Liver (tissue), 9 donors: Measurements from ENCODE around the gene ZSCAN21. TPM values are rescaled to one million over a fixed set of nuclear protein-coding genes. Genes with fewer than 3 reads are reported as not detected.

Source experiments
- DNase-seq: peaks from one replicate; pipeline ENCODE4 v3.0.0-alpha.2; 2017; ENCODE audit warnings: low spot score
- H3K27ac ChIP-seq, 2 donors: one replicate each; pipeline ENCODE4 v1.7.0; 2013; ENCODE audit warnings: inconsistent platforms in 2 of 2, low read length in 2 of 2, control low read depth in 1 of 2, low read depth in 1 of 2, mild to moderate bottlenecking in 1 of 2
- H3K27me3 ChIP-seq, 4 donors: one replicate each; pipeline versions ENCODE4 v1.6.1 to v1.7.0; 2013; ENCODE audit warnings: low read length in 3 of 4, inconsistent platforms in 1 of 4, mild to moderate bottlenecking in 1 of 4, moderate library complexity in 1 of 4; ENCODE audit not compliant: control insufficient read depth in 4 of 4, insufficient read depth in 4 of 4
- H3K36me3 ChIP-seq, 4 donors: one replicate each; pipeline versions ENCODE4 v1.6.1 to v1.7.0; 2013; ENCODE audit warnings: low read length in 3 of 4, mild to moderate bottlenecking in 3 of 4, low read depth in 1 of 4, moderate library complexity in 1 of 4; ENCODE audit not compliant: control insufficient read depth in 4 of 4, insufficient read depth in 3 of 4
- H3K4me1 ChIP-seq, 4 donors: one replicate each; pipeline versions ENCODE4 v1.6.1 to v1.7.0; 2013; ENCODE audit warnings: low read length in 3 of 4, mild to moderate bottlenecking in 3 of 4, moderate library complexity in 1 of 4; ENCODE audit not compliant: control insufficient read depth in 4 of 4, insufficient read depth in 4 of 4
- H3K4me3 ChIP-seq, 3 donors: one replicate each; pipeline versions ENCODE4 v1.6.1 to v1.7.0; 2013; ENCODE audit warnings: low read length in 3 of 3, control low read depth in 1 of 3, low read depth in 1 of 3, mild to moderate bottlenecking in 1 of 3
- H3K9ac ChIP-seq, 2 donors: one replicate each; pipeline ENCODE4 v1.7.0; 2013; ENCODE audit warnings: low read length in 2 of 2, mild to moderate bottlenecking in 2 of 2, moderate library complexity in 2 of 2, control low read depth in 1 of 2, low read depth in 1 of 2
- H3K9me3 ChIP-seq, 4 donors: one replicate each; pipeline versions ENCODE4 v1.6.1 to v1.7.0; 2013; ENCODE audit warnings: low read length in 3 of 4; ENCODE audit not compliant: control insufficient read depth in 4 of 4
- ATF3 ChIP-seq: IDR thresholded peaks from 2 replicates; pipeline ENCODE4 v1.6.1; 2016; ENCODE audit warnings: antibody characterized with exemption
- CTCF ChIP-seq: fragments of 150-350 bp; IDR thresholded peaks from 2 replicates; pipeline ENCODE4 v1.5.1; 2017; ENCODE audit warnings: improper control_type of control experiment, low read depth, low read length; ENCODE audit not compliant: missing input control
- FOXA1 ChIP-seq: IDR thresholded peaks from 2 replicates; pipeline ENCODE4 v1.6.1; 2016; ENCODE audit warnings: antibody characterized with exemption
- FOXA2 ChIP-seq: IDR thresholded peaks from 2 replicates; pipeline ENCODE4 v1.6.1; 2016; ENCODE audit warnings: antibody characterized with exemption
- HNF4A ChIP-seq, 2 donors: conservative IDR thresholded peaks; 2 replicates each; pipeline ENCODE4 v1.6.1; 2016; ENCODE audit warnings: antibody characterized with exemption in 2 of 2, mild to moderate bottlenecking in 2 of 2
- HNF4G ChIP-seq: IDR thresholded peaks from 2 replicates; pipeline ENCODE4 v1.6.1; 2016; ENCODE audit warnings: antibody characterized with exemption
- JUND ChIP-seq, 2 donors: IDR thresholded peaks; 2 replicates each; pipeline ENCODE4 v1.6.1; 2016; ENCODE audit warnings: antibody characterized with exemption in 2 of 2
- NR2F2 ChIP-seq: IDR thresholded peaks from 2 replicates; pipeline ENCODE4 v1.6.1; 2016; ENCODE audit warnings: antibody characterized with exemption
- RAD21 ChIP-seq, 2 donors: IDR thresholded peaks; 2 replicates each; pipeline ENCODE4 v1.6.1; 2016; ENCODE audit warnings: antibody characterized with exemption in 2 of 2, mild to moderate bottlenecking in 2 of 2
- RXRA ChIP-seq, 2 donors: IDR thresholded peaks; 2 replicates each; pipeline ENCODE4 v1.6.1; 2017 to 2018; ENCODE audit warnings: antibody characterized with exemption in 2 of 2, mild to moderate bottlenecking in 1 of 2
- SP1 ChIP-seq: IDR thresholded peaks from 2 replicates; pipeline ENCODE4 v1.6.1; 2018; ENCODE audit warnings: antibody characterized with exemption, mild to moderate bottlenecking
- YY1 ChIP-seq: IDR thresholded peaks from 2 replicates; pipeline ENCODE4 v1.6.1; 2016; ENCODE audit warnings: antibody characterized with exemption, mild to moderate bottlenecking
- WGBS: extraction: QIAGEN DNeasy Blood & Tissue Kit; methylation state at CpG from one replicate; pipeline ENCODE4 v1.1.7; 2013; 5-methylcytosine and 5-hydroxymethylcytosine counted together
- polyA plus RNA-seq, 2 donors: library from polyadenylated mRNA; stranded (reverse) in 1 of 2; unstranded in 1 of 2; fragments of 200-250 nt in 1 of 2; fragments of >200 nt in 1 of 2; fragmentation: Nextera tagmentation in 1 of 2; extraction: Ambion mirVana in 1 of 2; gene quantifications; one replicate each; pipeline versions ENCODE4 v1.2.1 to v1.2.3, GENCODE V29; 2013 to 2015
- total RNA-seq, 2 donors: library from RNA; depleted of rRNA; stranded (reverse); fragments of >200 nt; gene quantifications; one replicate each; pipeline ENCODE4 v1.2.3, GENCODE V29; 2014
- TF ChIP-seq, protein P1 (sequence below): IDR thresholded peaks from 2 replicates; pipeline ENCODE4 v1.6.1; 2016; ENCODE audit warnings: antibody characterized with exemption, mild to moderate bottlenecking
- TF ChIP-seq, protein P2 (sequence below): IDR thresholded peaks from 2 replicates; pipeline ENCODE4 v1.6.1; 2016; ENCODE audit warnings: antibody characterized with exemption
- TF ChIP-seq, protein P3 (sequence below): IDR thresholded peaks from 2 replicates; pipeline ENCODE4 v1.6.1; 2016; ENCODE audit warnings: antibody characterized with exemption
- donor health status: healthy.
- donor health status: healthy.
- donor health status: healthy.
- donor health status: healthy.
- donor health status: healthy.

The ZSCAN21 gene
- total and polyA plus RNA-seq, 4 donors: 4.6 to 8.6 (median 6.9) TPM

GRCh38 chr7:100038326-100038725 is 11.2 kb upstream of the ZSCAN21 start:
- Histone ChIP-seq H3K27me3 (no peaks in the 10 kb centered on the region), H3K27ac (peak overlapping the region; percentile 78 to 83), H3K4me1 (peaks cover 11 to 77% (median 71%) of the 10 kb centered on the region in 4 donors), H3K36me3 (peaks cover 6 to 23% (median 19%) of the 10 kb centered on the region in 4 donors), H3K9ac (peak overlapping the region in 1 of 2 donors; percentile 1), H3K9me3 (no peaks in the 10 kb centered on the region), H3K4me3 (no peak overlapping the region)
- WGBS: 43% methylated on average over 7 of the region's 7 CpGs
- DNase-seq: no peak
- TF ChIP-seq, protein P1, sequence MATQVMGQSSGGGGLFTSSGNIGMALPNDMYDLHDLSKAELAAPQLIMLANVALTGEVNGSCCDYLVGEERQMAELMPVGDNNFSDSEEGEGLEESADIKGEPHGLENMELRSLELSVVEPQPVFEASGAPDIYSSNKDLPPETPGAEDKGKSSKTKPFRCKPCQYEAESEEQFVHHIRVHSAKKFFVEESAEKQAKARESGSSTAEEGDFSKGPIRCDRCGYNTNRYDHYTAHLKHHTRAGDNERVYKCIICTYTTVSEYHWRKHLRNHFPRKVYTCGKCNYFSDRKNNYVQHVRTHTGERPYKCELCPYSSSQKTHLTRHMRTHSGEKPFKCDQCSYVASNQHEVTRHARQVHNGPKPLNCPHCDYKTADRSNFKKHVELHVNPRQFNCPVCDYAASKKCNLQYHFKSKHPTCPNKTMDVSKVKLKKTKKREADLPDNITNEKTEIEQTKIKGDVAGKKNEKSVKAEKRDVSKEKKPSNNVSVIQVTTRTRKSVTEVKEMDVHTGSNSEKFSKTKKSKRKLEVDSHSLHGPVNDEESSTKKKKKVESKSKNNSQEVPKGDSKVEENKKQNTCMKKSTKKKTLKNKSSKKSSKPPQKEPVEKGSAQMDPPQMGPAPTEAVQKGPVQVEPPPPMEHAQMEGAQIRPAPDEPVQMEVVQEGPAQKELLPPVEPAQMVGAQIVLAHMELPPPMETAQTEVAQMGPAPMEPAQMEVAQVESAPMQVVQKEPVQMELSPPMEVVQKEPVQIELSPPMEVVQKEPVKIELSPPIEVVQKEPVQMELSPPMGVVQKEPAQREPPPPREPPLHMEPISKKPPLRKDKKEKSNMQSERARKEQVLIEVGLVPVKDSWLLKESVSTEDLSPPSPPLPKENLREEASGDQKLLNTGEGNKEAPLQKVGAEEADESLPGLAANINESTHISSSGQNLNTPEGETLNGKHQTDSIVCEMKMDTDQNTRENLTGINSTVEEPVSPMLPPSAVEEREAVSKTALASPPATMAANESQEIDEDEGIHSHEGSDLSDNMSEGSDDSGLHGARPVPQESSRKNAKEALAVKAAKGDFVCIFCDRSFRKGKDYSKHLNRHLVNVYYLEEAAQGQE: no peak
- no peak for TF ChIP-seq SP1
- TF ChIP-seq HNF4A (conservative IDR thresholded peaks at IDR 0.05): peak; percentile 9 to 41

DNA sequence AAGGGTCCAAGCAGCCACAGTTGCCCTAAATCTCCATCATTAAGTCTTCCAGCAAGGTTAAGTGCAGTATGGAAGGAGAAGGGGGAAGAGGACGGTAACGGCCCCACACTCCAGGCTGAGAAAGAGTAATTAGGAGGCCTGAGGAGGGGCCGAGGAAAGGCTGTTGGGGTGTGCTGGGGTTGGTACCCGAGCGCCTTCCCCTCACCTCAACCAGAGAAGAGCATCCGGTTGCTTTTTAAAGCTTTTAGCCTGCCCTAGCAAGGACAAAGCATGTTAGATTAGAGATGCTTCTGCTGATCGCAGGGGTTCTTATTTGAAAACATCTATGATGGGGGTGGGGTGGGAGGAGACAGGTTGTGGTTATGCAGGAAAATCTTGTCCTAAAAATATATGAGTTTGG is 9.0 kb upstream of the ZSCAN21 start:
- Histone ChIP-seq H3K9me3 (no peaks in the 10 kb centered on the region), H3K36me3 (peaks cover 0 to 3% (median under 1%) of the 10 kb centered on the region in 4 donors), H3K4me3 (no peak overlapping the region), H3K27me3 (no peaks in the 10 kb centered on the region), H3K9ac (no peak overlapping the region), H3K4me1 (peaks cover 11 to 69% (median 59%) of the 10 kb centered on the region in 4 donors), H3K27ac (peak overlapping the region; percentile 39 to 49)
- WGBS: 61% methylated on average over 7 of the region's 7 CpGs
- no peak for DNase-seq
- TF ChIP-seq FOXA1 (no peak), FOXA2 (no peak), YY1 (no peak), NR2F2 (no peak), HNF4G (no peak), RXRA (IDR thresholded peaks at IDR 0.05) (no peak), SP1 (no peak), RAD21 (IDR thresholded peaks at IDR 0.05) (no peak), ATF3 (no peak), JUND (IDR thresholded peaks at IDR 0.05) (no peak), CTCF (no peak)
- TF ChIP-seq, protein P2, sequence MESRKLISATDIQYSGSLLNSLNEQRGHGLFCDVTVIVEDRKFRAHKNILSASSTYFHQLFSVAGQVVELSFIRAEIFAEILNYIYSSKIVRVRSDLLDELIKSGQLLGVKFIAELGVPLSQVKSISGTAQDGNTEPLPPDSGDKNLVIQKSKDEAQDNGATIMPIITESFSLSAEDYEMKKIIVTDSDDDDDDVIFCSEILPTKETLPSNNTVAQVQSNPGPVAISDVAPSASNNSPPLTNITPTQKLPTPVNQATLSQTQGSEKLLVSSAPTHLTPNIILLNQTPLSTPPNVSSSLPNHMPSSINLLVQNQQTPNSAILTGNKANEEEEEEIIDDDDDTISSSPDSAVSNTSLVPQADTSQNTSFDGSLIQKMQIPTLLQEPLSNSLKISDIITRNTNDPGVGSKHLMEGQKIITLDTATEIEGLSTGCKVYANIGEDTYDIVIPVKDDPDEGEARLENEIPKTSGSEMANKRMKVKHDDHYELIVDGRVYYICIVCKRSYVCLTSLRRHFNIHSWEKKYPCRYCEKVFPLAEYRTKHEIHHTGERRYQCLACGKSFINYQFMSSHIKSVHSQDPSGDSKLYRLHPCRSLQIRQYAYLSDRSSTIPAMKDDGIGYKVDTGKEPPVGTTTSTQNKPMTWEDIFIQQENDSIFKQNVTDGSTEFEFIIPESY: no peak
- TF ChIP-seq, protein P3, sequence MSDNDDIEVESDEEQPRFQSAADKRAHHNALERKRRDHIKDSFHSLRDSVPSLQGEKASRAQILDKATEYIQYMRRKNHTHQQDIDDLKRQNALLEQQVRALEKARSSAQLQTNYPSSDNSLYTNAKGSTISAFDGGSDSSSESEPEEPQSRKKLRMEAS: no peak
